Caco-2 (cell line): Measurements from ENCODE around the gene BTBD16. TPM values are rescaled to one million over a fixed set of nuclear protein-coding genes. Genes with fewer than 3 reads are reported as not detected.

ENCODE experiments used
- BruUV-seq: library from RNA; stranded (reverse); fragments of 400-500 nt; replicated peaks from 2 replicates; lab custom pipeline; 2021; lab: Mats Ljungman, UMichigan
- CTCF ChIA-PET: fragments of 300-600 bp; sonication (Branson Sonifier 250); formaldehyde crosslinking; loops from one replicate; lab custom pipeline; 2022; ENCODE audit warnings: antibody characterized with exemption; lab: Charles Lee
- POLR2A ChIA-PET: fragments of 300-600 bp; sonication (Branson Sonifier 250); formaldehyde crosslinking; loops from one replicate; lab custom pipeline; 2022; ENCODE audit warnings: antibody characterized with exemption; lab: Charles Lee
- DNase-seq, 2 experiments: peaks; one replicate each; pipeline versions ENCODE4 v3.0.0 to v3.0.0-alpha.2; 2020 to 2022
- H3K27me3 ChIP-seq: replicated peaks from 2 replicates; pipeline ENCODE4 v1.6.0; 2011; ENCODE audit warnings: low read length; ENCODE audit not compliant: control insufficient read depth, insufficient read depth
- H3K36me3 ChIP-seq: 2 replicates; pipeline ENCODE4 v1.5.1; 2011; ENCODE audit warnings: low read length; ENCODE audit not compliant: control insufficient read depth, insufficient read depth
- H3K4me1 ChIP-seq: fragments of 250-450 bp; sonication (Bioruptor Pico); 2 replicates; pipeline ENCODE4 v1.5.1; 2020; ENCODE audit warnings: mild to moderate bottlenecking
- H3K4me3 ChIP-seq: 2 replicates; pipeline ENCODE4 v1.5.1; 2011; ENCODE audit warnings: low read depth, mild to moderate bottlenecking, control low read depth, low read length
- H3K9me3 ChIP-seq: fragments of 250-450 bp; sonication (Bioruptor Pico); 2 replicates; pipeline ENCODE4 v1.5.1; 2020; ENCODE audit warnings: mild to moderate bottlenecking, moderate library complexity
- H3K27ac Mint-ChIP-seq: one replicate; pipeline ENCODE4 v1.8.0; 2022; ENCODE audit warnings: mixed read lengths; ENCODE audit not compliant: unreplicated experiment
- H3K27me3 Mint-ChIP-seq: one replicate; pipeline ENCODE4 v1.8.0; 2022; ENCODE audit warnings: mixed read lengths; ENCODE audit not compliant: insufficient read depth, unreplicated experiment
- H3K36me3 Mint-ChIP-seq: one replicate; pipeline ENCODE4 v1.8.0; 2022; ENCODE audit warnings: mild to moderate bottlenecking, mixed read lengths; ENCODE audit not compliant: insufficient read depth, unreplicated experiment
- H3K4me1 Mint-ChIP-seq: one replicate; pipeline ENCODE4 v1.8.0; 2022; ENCODE audit warnings: low read depth, mixed read lengths; ENCODE audit not compliant: unreplicated experiment
- H3K4me3 Mint-ChIP-seq: one replicate; pipeline ENCODE4 v1.8.0; 2022; ENCODE audit warnings: mild to moderate bottlenecking, moderate library complexity, mixed read lengths; ENCODE audit not compliant: unreplicated experiment
- H3K9me3 Mint-ChIP-seq: one replicate; pipeline ENCODE4 v1.8.0; 2022; ENCODE audit warnings: mixed read lengths; ENCODE audit not compliant: unreplicated experiment
- intact Hi-C: fragments of 100-400 bp; cut with micrococcal nuclease; formaldehyde crosslinking; loops from one replicate; pipeline ENCODE4 v1.10.0; 2022; ENCODE audit not compliant: unreplicated experiment
- total RNA-seq: library from RNA; stranded (reverse); gene quantifications from 2 replicates; pipeline ENCODE4 v1.2.3, GENCODE V29; 2022
- TF ChIP-seq, protein P1 (sequence below), 2 experiments: fragments of 200-600 bp in 1 of 2; IDR thresholded peaks; 1 replicate in 1 of 2; 2 replicates in 1 of 2; pipeline versions ENCODE4 v1.5.1 to v1.8.0; 2011 to 2022; ENCODE audit warnings: antibody characterized with exemption in 1 of 2, control low read depth in 1 of 2, inconsistent platforms in 1 of 2, low read depth in 1 of 2, low read length in 1 of 2, mild to moderate bottlenecking in 1 of 2, moderate library complexity in 1 of 2; ENCODE audit not compliant: insufficient read depth in 1 of 2, severe bottlenecking in 1 of 2, unreplicated experiment in 1 of 2

The BTBD16 gene
- total RNA-seq, 1 experiment from 2014 or later = not detected

DNA sequence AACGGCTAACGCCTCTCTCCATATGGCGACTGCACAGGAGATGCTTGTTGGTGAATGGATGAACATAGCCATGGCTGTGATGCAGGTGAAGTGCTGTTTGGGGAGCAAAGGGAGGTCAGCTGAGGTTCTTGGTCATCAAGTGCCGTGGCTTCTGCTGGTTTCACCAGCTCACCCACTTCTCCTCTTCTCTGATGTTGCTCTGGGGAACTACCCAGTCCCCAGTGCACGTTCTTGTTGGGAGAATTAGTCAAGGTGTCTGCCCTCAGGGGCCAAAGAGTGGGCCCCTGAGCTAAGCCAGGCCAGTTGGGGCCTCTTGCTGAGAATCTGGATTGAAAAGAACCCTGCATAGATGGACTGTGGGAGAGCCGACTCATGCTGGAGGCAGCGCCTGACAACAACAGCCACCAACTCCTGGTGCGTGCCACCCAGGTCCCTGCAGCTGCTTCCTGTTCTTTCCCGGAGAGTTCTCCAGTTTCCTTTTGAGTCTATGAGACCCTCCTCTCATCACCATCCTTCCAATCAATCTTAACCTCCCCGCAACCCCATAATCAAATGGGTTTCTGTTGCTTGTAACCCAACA is 3.0 kb downstream of the BTBD16 start:
- no peaks in the 10 kb centered on the region for H3K9me3 Mint-ChIP-seq
- no peak for DNase-seq
- peaks cover 11% of the 10 kb centered on the region for H3K36me3 Mint-ChIP-seq
- Histone ChIP-seq H3K27me3 (no peaks in the 10 kb centered on the region), H3K4me3 (no peak overlapping the region), H3K36me3 (no peaks in the 10 kb centered on the region), H3K4me1 (peaks cover 21% of the 10 kb centered on the region), H3K9me3 (no peaks in the 10 kb centered on the region)
- TF ChIP-seq, protein P1, sequence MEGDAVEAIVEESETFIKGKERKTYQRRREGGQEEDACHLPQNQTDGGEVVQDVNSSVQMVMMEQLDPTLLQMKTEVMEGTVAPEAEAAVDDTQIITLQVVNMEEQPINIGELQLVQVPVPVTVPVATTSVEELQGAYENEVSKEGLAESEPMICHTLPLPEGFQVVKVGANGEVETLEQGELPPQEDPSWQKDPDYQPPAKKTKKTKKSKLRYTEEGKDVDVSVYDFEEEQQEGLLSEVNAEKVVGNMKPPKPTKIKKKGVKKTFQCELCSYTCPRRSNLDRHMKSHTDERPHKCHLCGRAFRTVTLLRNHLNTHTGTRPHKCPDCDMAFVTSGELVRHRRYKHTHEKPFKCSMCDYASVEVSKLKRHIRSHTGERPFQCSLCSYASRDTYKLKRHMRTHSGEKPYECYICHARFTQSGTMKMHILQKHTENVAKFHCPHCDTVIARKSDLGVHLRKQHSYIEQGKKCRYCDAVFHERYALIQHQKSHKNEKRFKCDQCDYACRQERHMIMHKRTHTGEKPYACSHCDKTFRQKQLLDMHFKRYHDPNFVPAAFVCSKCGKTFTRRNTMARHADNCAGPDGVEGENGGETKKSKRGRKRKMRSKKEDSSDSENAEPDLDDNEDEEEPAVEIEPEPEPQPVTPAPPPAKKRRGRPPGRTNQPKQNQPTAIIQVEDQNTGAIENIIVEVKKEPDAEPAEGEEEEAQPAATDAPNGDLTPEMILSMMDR (IDR thresholded peaks at IDR 0.05; ENCODE audit: insufficient read depth in 1 of 2, low read depth in 1 of 2, low read length in 1 of 2, severe bottlenecking in 1 of 2, unreplicated experiment in 1 of 2) = no peak
- POLR2A ChIA-PET = no interaction called here
- CTCF ChIA-PET = no interaction called here
- H3K27ac Mint-ChIP-seq = no peak overlapping the region
- H3K4me3 Mint-ChIP-seq = no peak overlapping the region
- no TSS peak for BruUV-seq
- H3K4me1 Mint-ChIP-seq = peaks cover 5% of the 10 kb centered on the region
- intact Hi-C loops = no loop called here
- H3K27me3 Mint-ChIP-seq = no peaks in the 10 kb centered on the region

DNA sequence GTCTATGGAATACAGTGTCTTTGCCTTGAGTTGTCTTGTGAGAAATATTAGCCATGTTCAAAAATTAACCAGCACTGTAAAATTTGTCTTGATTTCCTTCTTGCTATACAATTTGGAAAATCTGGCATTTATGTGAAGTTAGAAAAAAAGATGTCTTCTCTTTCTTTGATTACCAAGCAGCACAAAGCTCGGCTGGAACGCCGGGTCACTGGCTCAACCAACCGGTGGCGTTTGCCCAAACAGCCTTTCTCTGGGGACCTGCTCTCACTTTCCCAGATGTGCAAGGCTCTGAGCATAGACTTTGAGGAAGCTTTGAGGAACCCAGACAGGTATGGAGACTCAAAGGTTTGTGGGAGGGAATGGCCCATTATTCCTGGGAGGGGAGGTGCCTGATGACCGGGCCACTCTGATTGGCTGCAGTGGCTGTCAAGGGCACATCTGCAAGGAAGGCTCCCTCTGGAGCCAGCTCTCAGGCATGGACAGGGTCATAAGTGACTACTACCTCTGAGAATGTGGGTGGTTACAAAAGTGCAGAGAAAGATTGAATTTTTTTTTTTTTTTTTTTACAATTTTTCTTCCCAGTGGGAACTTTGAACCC is 5.6 kb downstream of the BTBD16 start:
- H3K4me3 Mint-ChIP-seq = no peak overlapping the region
- CTCF ChIA-PET = interaction anchor here (0.7 to 1.4 kb wide), 7 partner anchors 9 to 171 kb away, joined by 3 to 23 read pairs (median 5); no protein-coding TSS in a partner anchor
- TF ChIP-seq, protein P1 (IDR thresholded peaks at IDR 0.05; ENCODE audit: insufficient read depth in 1 of 2, low read depth in 1 of 2, low read length in 1 of 2, severe bottlenecking in 1 of 2, unreplicated experiment in 1 of 2) = peak in 1 of 2 experiments; percentile 10
- POLR2A ChIA-PET = interaction anchor here (0.7 kb wide), 1 partner anchor 55 kb away, joined by 8 read pairs; no protein-coding TSS in a partner anchor
- peak overlapping the region; percentile 38 for H3K27ac Mint-ChIP-seq
- peaks cover 15% of the 10 kb centered on the region for H3K4me1 ChIP-seq
- no peaks in the 10 kb centered on the region for H3K9me3 ChIP-seq
- no peaks in the 10 kb centered on the region for H3K4me1 Mint-ChIP-seq
- BruUV-seq = no TSS peak
- peak; percentile 79 to 90 for DNase-seq
- H3K4me3 ChIP-seq = no peak overlapping the region
- intact Hi-C loops = no loop called here
- H3K36me3 Mint-ChIP-seq = peaks cover 8% of the 10 kb centered on the region
- H3K27me3 ChIP-seq = no peaks in the 10 kb centered on the region
- H3K9me3 Mint-ChIP-seq = no peaks in the 10 kb centered on the region
- H3K27me3 Mint-ChIP-seq = no peaks in the 10 kb centered on the region
- H3K36me3 ChIP-seq = no peaks in the 10 kb centered on the region

DNA sequence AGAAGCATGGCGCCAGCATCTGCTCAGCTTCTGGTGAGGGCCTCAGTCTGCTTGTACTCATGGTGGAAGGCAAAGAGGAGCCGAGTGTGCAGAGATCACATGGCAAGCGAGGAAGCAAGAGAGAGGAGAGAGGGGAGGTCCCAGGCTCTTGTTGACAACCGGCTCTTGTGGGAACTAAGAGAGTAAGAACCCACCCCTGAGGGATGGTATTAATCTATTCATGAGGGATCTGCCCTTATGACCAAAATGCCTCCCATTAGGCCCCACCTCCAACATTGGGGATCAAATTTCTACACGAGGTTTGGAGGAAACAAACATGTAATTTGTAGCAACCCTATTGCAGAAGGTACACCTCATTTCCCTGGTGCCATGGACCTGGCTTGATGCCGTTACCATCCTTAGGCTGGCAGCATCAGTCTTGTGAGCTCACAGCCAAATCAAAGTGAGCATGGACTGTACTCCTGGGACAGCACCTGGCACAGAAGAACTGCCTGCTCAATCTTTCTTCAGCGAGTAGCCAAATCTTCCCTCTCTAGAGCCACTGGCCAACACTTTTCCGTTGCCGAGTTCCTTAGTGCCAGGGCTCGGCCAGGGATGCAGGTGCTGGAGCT is 6.5 kb downstream of the BTBD16 start:
- peak overlapping the region; percentile 38 for H3K27ac Mint-ChIP-seq
- H3K27me3 Mint-ChIP-seq = no peaks in the 10 kb centered on the region
- TF ChIP-seq, protein P1 (IDR thresholded peaks at IDR 0.05; ENCODE audit: insufficient read depth in 1 of 2, low read depth in 1 of 2, low read length in 1 of 2, severe bottlenecking in 1 of 2, unreplicated experiment in 1 of 2) = no peak
- no peaks in the 10 kb centered on the region for H3K4me1 Mint-ChIP-seq
- Histone ChIP-seq H3K4me1 (peaks cover 15% of the 10 kb centered on the region), H3K36me3 (no peaks in the 10 kb centered on the region), H3K9me3 (no peaks in the 10 kb centered on the region), H3K4me3 (no peak overlapping the region), H3K27me3 (no peaks in the 10 kb centered on the region)
- H3K36me3 Mint-ChIP-seq = peaks cover 8% of the 10 kb centered on the region
- TSS peak; percentile 30 for BruUV-seq
- intact Hi-C loops = no loop called here
- H3K9me3 Mint-ChIP-seq = no peaks in the 10 kb centered on the region
- no peak overlapping the region for H3K4me3 Mint-ChIP-seq
- DNase-seq = no peak
- POLR2A ChIA-PET = no interaction called here
- CTCF ChIA-PET = interaction anchor here (1.2 to 1.4 kb wide), 3 partner anchors 10 to 33 kb away, joined by 5 to 23 read pairs (median 9); no protein-coding TSS in a partner anchor
